ENCODE data around the gene FAM151A. TPM values are rescaled to one million over a fixed set of nuclear protein-coding genes. Genes with fewer than 3 reads are reported as not detected.

FAM151A gene
- total and polyA plus RNA-seq, 7 donors = 3.2 to 5.4 (median 3.7) TPM; not detected in 4

GRCh38 chr1:54610601-54611580 is 12.4 kb downstream of the FAM151A start:
- peaks cover 0 to 36% (median 9%) of the 10 kb centered on the region in 4 donors for H3K36me3 ChIP-seq
- no peak for TF ChIP-seq POLR2A (IDR thresholded peaks at IDR 0.05)
- peak; percentile 25 for DNase-seq
- H3K9me3 ChIP-seq = no peaks in the 10 kb centered on the region
- 96% methylated on average over 18 of the region's 18 CpGs for WGBS, 2 donors
- H3K4me1 ChIP-seq = no peaks in the 10 kb centered on the region
- H3K27me3 ChIP-seq = no peaks in the 10 kb centered on the region
- no peak overlapping the region for H3K27ac ChIP-seq
- intact Hi-C loops (cut with DNase I) = no loop called here
- no peak overlapping the region for H3K4me3 ChIP-seq

- WGBS, 2 donors = 82 to 83% methylated on average over 6 of the region's 6 CpGs
- Histone ChIP-seq H3K9me3 (no peaks in the 10 kb centered on the region), H3K4me1 (no peaks in the 10 kb centered on the region), H3K4me3 (no peak overlapping the region), H3K27me3 (no peaks in the 10 kb centered on the region), H3K27ac (no peak overlapping the region), H3K36me3 (peaks cover 0 to 38% (median 9%) of the 10 kb centered on the region in 4 donors)
- TF ChIP-seq POLR2AphosphoS5 (IDR thresholded peaks at IDR 0.05) (no peak), CTCF (IDR thresholded peaks at IDR 0.05) (no peak), POLR2A (IDR thresholded peaks at IDR 0.05) (no peak), EP300 (IDR thresholded peaks at IDR 0.05) (no peak)
- peak; percentile 40 for DNase-seq
- intact Hi-C loops (cut with DNase I) = no loop called here
Measured at GRCh38 chr1:54610048-54610447, 13.3 kb downstream of the FAM151A start.

- WGBS, 2 donors = 81 to 85% methylated on average over 16 of the region's 16 CpGs
- no peaks in the 10 kb centered on the region for H3K4me1 ChIP-seq
- intact Hi-C loops (cut with DNase I) = no loop called here
- no peaks in the 10 kb centered on the region for H3K27me3 ChIP-seq
- no peak overlapping the region for H3K27ac ChIP-seq
- H3K4me3 ChIP-seq = no peak overlapping the region
- peaks cover 0 to 44% (median 9%) of the 10 kb centered on the region in 4 donors for H3K36me3 ChIP-seq
- no peaks in the 10 kb centered on the region for H3K9me3 ChIP-seq
- DNase-seq = peak; percentile 52
- TF ChIP-seq CTCF (IDR thresholded peaks at IDR 0.05) = no peak
- no peak for TF ChIP-seq POLR2A (IDR thresholded peaks at IDR 0.05)
- no peak for TF ChIP-seq POLR2AphosphoS5 (IDR thresholded peaks at IDR 0.05)
- TF ChIP-seq EP300 (IDR thresholded peaks at IDR 0.05) = no peak
Measured at GRCh38 chr1:54609301-54609921, 13.9 kb downstream of the FAM151A start.

- intact Hi-C loops (cut with DNase I) = no loop called here
- 90 to 91% methylated on average over 9 of the region's 9 CpGs for WGBS, 2 donors
- Histone ChIP-seq H3K27me3 (no peaks in the 10 kb centered on the region), H3K9me3 (no peaks in the 10 kb centered on the region), H3K4me3 (no peak overlapping the region), H3K36me3 (peaks cover 0 to 52% (median 9%) of the 10 kb centered on the region in 4 donors), H3K27ac (no peak overlapping the region), H3K4me1 (no peaks in the 10 kb centered on the region)
- peak; percentile 55 for DNase-seq
- TF ChIP-seq CTCF (IDR thresholded peaks at IDR 0.05) (no peak), EP300 (IDR thresholded peaks at IDR 0.05) (no peak), POLR2AphosphoS5 (IDR thresholded peaks at IDR 0.05) (no peak), POLR2A (IDR thresholded peaks at IDR 0.05) (no peak)
Measured at GRCh38 chr1:54608566-54609230, 14.6 kb downstream of the FAM151A start.
